Colonic mucosa (tissue), 4 donors: ENCODE data around the gene FAAH. TPM values are rescaled to one million over a fixed set of nuclear protein-coding genes. Genes with fewer than 3 reads are reported as not detected.

Experiments used
- DNase-seq: peaks from one replicate; pipeline ENCODE4 v3.0.0-alpha.2; 2020
- H3K27ac ChIP-seq: fragments of 200-600 bp; one replicate; pipeline ENCODE4 v1.8.0; 2021
- H3K27me3 ChIP-seq: fragments of 200-600 bp; one replicate; pipeline ENCODE4 v1.8.0; 2021
- H3K36me3 ChIP-seq: fragments of 200-600 bp; one replicate; pipeline ENCODE4 v1.8.0; 2021
- H3K4me1 ChIP-seq: fragments of 200-600 bp; one replicate; pipeline ENCODE4 v1.8.0; 2021; ENCODE audit warnings: mild to moderate bottlenecking
- H3K4me3 ChIP-seq: fragments of 200-600 bp; one replicate; pipeline ENCODE4 v1.8.0; 2021
- H3K9ac ChIP-seq, 2 donors: one replicate each; pipeline ENCODE4 v1.7.0; 2013; ENCODE audit warnings: control low read depth in 2 of 2, low read depth in 2 of 2, low read length in 2 of 2
- H3K9me3 ChIP-seq: fragments of 200-600 bp; one replicate; pipeline ENCODE4 v1.8.0; 2021
- CTCF ChIP-seq: fragments of 200-600 bp; IDR thresholded peaks from one replicate; pipeline ENCODE4 v1.8.0; 2022; ENCODE audit warnings: antibody characterized with exemption, mild to moderate bottlenecking
- intact Hi-C: fragments of 100-400 bp; cut with DNase I; formaldehyde crosslinking; loops from one replicate; pipeline ENCODE4 v1.14.1; 2022
- total RNA-seq, 2 donors: library from RNA; stranded (reverse); fragmentation: NEBNext Ultra II Directional in 1 of 2; extraction: Animal tissue kit (Norgen Biotek cat#: 25700) in 1 of 2; gene quantifications; one replicate each; pipeline ENCODE4 v1.2.1, GENCODE V29; 2021
- donor health status: healthy.
- donor health status: DM: no; HTN: no; CAD: no.
- donor health status: DM: no; HTN: no; CAD: no.

Gene FAAH
- total RNA-seq, 2 donors from 2014 or later = 70.0 to 117 TPM

GRCh38 chr1:46401154-46401913 is 7.2 kb downstream of the FAAH start:
- no peaks in the 10 kb centered on the region for H3K4me1 ChIP-seq
- H3K9me3 ChIP-seq = no peaks in the 10 kb centered on the region
- H3K9ac ChIP-seq = peak overlapping the region in 1 of 2 donors; percentile 61
- no peak for DNase-seq
- H3K36me3 ChIP-seq = no peaks in the 10 kb centered on the region
- no peaks in the 10 kb centered on the region for H3K27me3 ChIP-seq
- H3K27ac ChIP-seq = peak overlapping the region; percentile 62
- intact Hi-C loops = no loop called here
- no peak for TF ChIP-seq CTCF
- no peak overlapping the region for H3K4me3 ChIP-seq

GRCh38 chr1:46401964-46402626 is 8.0 kb downstream of the FAAH start:
- Histone ChIP-seq H3K4me3 (no peak overlapping the region), H3K27ac (peak overlapping the region; percentile 62), H3K27me3 (no peaks in the 10 kb centered on the region), H3K36me3 (no peaks in the 10 kb centered on the region), H3K9me3 (no peaks in the 10 kb centered on the region), H3K9ac (peak overlapping the region in 1 of 2 donors; percentile 61), H3K4me1 (no peaks in the 10 kb centered on the region)
- no peak for TF ChIP-seq CTCF
- intact Hi-C loops = no loop called here
- DNase-seq = peak; percentile 93

GRCh38 chr1:46403916-46404315 is 9.8 kb downstream of the FAAH start:
- no peak overlapping the region for H3K4me3 ChIP-seq
- no peak overlapping the region for H3K27ac ChIP-seq
- intact Hi-C loops = no loop called here
- H3K9ac ChIP-seq = no peak overlapping the region
- no peak for DNase-seq
- H3K9me3 ChIP-seq = no peaks in the 10 kb centered on the region
- H3K36me3 ChIP-seq = no peaks in the 10 kb centered on the region
- no peaks in the 10 kb centered on the region for H3K4me1 ChIP-seq
- H3K27me3 ChIP-seq = no peaks in the 10 kb centered on the region
- TF ChIP-seq CTCF = no peak

- no peak for DNase-seq
- H3K4me1 ChIP-seq = no peaks in the 10 kb centered on the region
- no peaks in the 10 kb centered on the region for H3K9me3 ChIP-seq
- no peak overlapping the region for H3K4me3 ChIP-seq
- intact Hi-C loops = no loop called here
- H3K27ac ChIP-seq = no peak overlapping the region
- H3K36me3 ChIP-seq = no peaks in the 10 kb centered on the region
- H3K27me3 ChIP-seq = no peaks in the 10 kb centered on the region
- peak overlapping the region in 1 of 2 donors; percentile 40 for H3K9ac ChIP-seq
- no peak for TF ChIP-seq CTCF
These were observed 10.5 kb downstream of the FAAH start for GRCh38 chr1:46404482-46405196.

- no peak for DNase-seq
- no peak for TF ChIP-seq CTCF
- H3K4me1 ChIP-seq = no peaks in the 10 kb centered on the region
- H3K27me3 ChIP-seq = no peaks in the 10 kb centered on the region
- H3K9me3 ChIP-seq = no peaks in the 10 kb centered on the region
- peak overlapping the region in 1 of 2 donors; percentile 40 for H3K9ac ChIP-seq
- H3K27ac ChIP-seq = no peak overlapping the region
- intact Hi-C loops = no loop called here
- no peaks in the 10 kb centered on the region for H3K36me3 ChIP-seq
- H3K4me3 ChIP-seq = no peak overlapping the region
These were observed 11.1 kb downstream of the FAAH start for GRCh38 chr1:46405197-46405555.
